ENCODE measurements around the gene DGKI.

Gene DGKI

DNA sequence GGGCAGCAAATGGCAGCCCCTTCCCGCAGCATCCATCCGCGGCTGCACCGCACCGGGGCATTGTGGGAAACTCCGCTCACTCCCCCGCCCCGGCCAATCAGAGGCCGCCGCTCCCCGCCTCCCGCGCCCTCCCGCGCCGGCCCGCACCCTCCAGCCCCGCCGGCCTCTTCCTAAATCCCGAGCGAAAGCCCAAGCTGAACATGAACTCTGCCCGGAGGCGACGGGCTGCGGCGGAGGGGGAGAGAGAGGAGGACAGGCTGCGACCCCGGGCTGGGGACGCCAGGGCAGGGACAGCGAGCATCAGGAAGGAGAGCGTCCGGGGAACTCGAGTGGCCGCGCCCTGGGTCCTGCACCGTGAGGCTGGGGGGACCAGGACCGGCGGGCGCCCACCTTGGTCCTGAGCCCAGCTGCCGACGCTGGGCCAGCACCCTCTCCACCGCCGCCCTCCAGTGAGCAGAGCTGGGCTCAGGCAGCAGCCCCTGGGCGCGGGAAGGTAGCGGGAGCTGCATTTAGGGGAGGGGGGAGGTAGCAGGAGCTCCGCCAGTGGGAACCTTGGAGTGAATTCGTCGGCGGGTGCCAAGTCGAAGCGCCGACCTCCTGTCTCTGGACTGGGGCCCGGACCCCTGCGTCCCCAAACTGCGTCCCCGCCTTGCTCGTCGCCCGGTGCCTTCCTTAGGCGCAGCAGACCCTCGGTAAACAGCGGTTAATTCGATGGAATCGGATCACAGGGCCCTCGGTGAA is at the start of gene DGKI:
Gene DGKI (minus strand): TSS at position 148 of the 741 bp plus-strand sequence.
- Histone ChIP-seq H3K9me3 (ENCODE audit: low read length) (no peaks in the 10 kb centered on the region), H3K36me3 (ENCODE audit: insufficient read depth, low read length) (no peaks in the 10 kb centered on the region), H3K4me3 (ENCODE audit: low read depth in 1 of 2, low read length in 2 of 2) (peak within 1 kb of the TSS in 1 of 2 donors; percentile 22), H3K9ac (ENCODE audit: low read length) (no peak within 1 kb of the TSS), H3K27ac (ENCODE audit: low read depth, low read length) (no peak within 1 kb of the TSS), H3K27me3 (ENCODE audit: control insufficient read depth in 1 of 2, insufficient read depth in 2 of 2, low read length in 2 of 2) (peaks cover 38 to 41% of the 10 kb centered on the region in 2 donors), H3K4me1 (ENCODE audit: insufficient read depth, low read length) (peaks cover 12% of the 10 kb centered on the region)

DNA sequence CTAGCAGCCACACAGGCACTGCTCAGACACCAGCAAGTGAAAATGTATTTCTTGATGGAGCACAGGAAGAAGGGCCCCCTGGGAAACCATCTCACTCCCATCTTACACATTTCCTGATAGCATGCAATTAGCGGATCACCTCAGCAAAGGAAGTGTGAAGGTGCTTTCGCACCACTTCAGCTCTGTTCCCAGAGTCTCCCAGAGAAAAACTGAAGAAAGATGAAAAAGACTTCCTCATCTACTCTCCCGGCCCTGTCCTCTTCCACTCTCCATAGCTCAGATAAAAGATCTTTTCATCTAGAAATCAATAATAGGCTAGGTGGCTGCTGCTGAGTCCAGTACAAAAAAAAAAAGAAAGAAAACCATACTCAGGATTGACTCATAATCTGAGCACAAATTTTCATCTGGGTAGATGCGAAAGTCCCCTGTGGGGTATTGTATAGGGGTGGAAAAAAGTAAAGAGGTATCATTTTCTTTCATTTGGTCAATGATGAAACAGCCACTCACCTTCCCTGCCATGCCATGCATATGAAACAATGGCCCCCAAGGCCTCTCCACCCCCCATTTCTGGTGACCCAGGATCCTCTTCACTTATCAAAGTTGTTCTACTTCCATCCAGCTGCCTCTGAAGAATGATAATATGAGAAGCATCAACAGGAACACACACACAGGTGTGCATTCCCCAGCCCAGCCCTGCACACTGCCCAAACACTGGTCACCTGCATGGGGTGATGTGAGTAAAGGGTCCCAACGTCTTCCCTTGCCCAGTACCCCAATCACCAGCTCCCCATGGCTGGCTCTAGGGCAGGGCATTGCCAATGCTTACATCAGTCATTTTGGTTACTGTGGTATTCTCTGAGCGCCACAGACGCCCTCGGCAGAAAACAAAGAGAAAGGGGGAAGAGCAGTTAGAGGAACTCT is 48.8 kb upstream of the DGKI start:
- Histone ChIP-seq H3K4me3 (ENCODE audit: low read depth in 1 of 2, low read length in 2 of 2) (no peak overlapping the region), H3K27ac (ENCODE audit: low read depth, low read length) (no peak overlapping the region), H3K4me1 (ENCODE audit: insufficient read depth, low read length) (peaks cover 9% of the 10 kb centered on the region), H3K9me3 (ENCODE audit: low read length) (no peaks in the 10 kb centered on the region), H3K27me3 (ENCODE audit: control insufficient read depth in 1 of 2, insufficient read depth in 2 of 2, low read length in 2 of 2) (no peaks in the 10 kb centered on the region), H3K9ac (ENCODE audit: low read length) (no peak overlapping the region), H3K36me3 (ENCODE audit: insufficient read depth, low read length) (peaks cover 51% of the 10 kb centered on the region)

DNA sequence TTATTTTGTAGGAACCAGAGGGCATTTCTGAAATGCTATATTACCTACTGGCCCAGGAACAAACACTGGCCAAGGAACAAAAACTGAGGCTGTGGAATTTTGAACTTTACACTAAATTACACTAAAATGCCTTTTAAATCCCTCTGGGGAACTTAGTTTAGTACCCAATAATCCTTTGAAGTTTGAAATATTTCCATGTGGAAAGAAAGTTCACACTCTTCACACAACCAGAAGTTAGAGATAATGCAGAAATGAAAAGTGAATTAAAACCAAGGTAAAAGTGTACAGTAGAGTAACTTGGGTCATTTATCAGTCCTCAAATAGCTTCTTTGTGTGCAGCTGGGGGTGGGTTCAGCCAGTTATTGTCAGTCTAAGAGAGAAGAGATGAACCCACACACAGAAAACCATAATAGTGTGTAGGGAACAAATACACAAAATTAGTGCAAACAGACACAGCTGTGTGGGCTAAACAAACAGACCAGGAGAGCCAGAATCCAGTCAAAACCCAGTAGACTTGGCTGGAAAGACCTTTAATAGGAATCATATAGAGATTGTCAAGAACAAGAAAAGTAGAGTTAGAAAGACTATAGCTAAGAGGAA is 46.5 kb upstream of the DGKI start:
- Histone ChIP-seq H3K4me3 (ENCODE audit: low read depth in 1 of 2, low read length in 2 of 2) (no peak overlapping the region), H3K9me3 (ENCODE audit: low read length) (no peaks in the 10 kb centered on the region), H3K27ac (ENCODE audit: low read depth, low read length) (no peak overlapping the region), H3K9ac (ENCODE audit: low read length) (no peak overlapping the region), H3K36me3 (ENCODE audit: insufficient read depth, low read length) (peaks cover 46% of the 10 kb centered on the region), H3K27me3 (ENCODE audit: control insufficient read depth in 1 of 2, insufficient read depth in 2 of 2, low read length in 2 of 2) (no peaks in the 10 kb centered on the region), H3K4me1 (ENCODE audit: insufficient read depth, low read length) (no peaks in the 10 kb centered on the region)

DNA sequence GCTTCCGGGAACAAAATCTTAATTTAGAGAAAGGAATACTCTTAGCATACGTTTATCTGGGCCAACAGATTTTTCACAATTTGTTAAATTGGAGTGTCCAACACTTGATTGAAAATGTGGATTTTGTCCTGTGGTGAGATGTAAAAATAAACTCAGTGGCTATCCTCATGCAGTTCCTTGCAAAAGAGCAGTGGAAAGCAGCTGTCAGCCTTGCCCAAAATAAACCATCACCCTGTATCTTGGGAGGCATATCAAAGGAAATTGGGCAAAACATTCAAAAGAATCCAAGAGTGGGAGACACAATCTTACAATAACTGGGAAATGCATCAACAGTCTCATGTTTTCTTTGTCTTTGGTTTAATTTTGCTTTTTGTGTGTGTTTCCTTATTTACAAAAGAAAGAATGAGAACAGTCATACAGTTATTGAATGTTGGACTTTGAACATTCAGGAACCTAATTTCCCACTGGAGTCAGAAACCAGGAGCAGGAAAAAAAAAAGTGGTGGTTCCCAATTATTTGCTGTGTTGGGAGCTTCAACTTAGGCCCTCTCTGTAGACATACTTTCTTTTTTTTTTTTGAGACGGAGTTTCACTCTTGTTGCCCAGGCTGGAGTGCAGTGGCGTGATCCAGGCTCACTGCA is 44.4 kb upstream of the DGKI start:
- Histone ChIP-seq H3K9me3 (ENCODE audit: low read length) (no peaks in the 10 kb centered on the region), H3K27ac (ENCODE audit: low read depth, low read length) (no peak overlapping the region), H3K27me3 (ENCODE audit: control insufficient read depth in 1 of 2, insufficient read depth in 2 of 2, low read length in 2 of 2) (no peaks in the 10 kb centered on the region), H3K4me1 (ENCODE audit: insufficient read depth, low read length) (peaks cover 10% of the 10 kb centered on the region), H3K9ac (ENCODE audit: low read length) (no peak overlapping the region), H3K4me3 (ENCODE audit: low read depth in 1 of 2, low read length in 2 of 2) (no peak overlapping the region), H3K36me3 (ENCODE audit: insufficient read depth, low read length) (peaks cover 36% of the 10 kb centered on the region)

DNA sequence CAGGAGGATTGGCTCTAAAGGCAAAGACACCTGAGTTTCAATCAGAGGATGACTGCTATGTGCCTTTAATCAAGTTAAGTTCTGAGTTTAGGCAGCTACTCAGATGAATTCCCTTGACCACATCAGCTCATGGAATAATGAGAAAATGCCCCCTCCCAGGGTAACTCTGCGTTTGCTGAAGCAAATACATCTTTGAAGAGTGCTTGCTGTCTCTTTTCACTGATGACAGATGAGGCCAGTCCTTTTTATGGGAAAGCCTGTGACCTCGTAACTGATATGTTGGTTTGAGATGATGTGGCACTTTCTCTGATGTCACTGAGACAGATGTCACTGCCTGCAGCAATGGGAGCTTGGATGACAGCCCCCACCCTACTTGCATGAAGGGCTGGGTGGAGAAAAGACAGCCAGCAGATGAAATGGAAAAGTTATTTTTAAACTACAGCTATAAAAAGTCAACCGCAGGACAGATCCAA is 43.7 kb upstream of the DGKI start:
- Histone ChIP-seq H3K9ac (ENCODE audit: low read length) (no peak overlapping the region), H3K36me3 (ENCODE audit: insufficient read depth, low read length) (peaks cover 31% of the 10 kb centered on the region), H3K27me3 (ENCODE audit: control insufficient read depth in 1 of 2, insufficient read depth in 2 of 2, low read length in 2 of 2) (no peaks in the 10 kb centered on the region), H3K27ac (ENCODE audit: low read depth, low read length) (no peak overlapping the region), H3K4me3 (ENCODE audit: low read depth in 1 of 2, low read length in 2 of 2) (no peak overlapping the region), H3K4me1 (ENCODE audit: insufficient read depth, low read length) (peaks cover 10% of the 10 kb centered on the region), H3K9me3 (ENCODE audit: low read length) (no peaks in the 10 kb centered on the region)

DNA sequence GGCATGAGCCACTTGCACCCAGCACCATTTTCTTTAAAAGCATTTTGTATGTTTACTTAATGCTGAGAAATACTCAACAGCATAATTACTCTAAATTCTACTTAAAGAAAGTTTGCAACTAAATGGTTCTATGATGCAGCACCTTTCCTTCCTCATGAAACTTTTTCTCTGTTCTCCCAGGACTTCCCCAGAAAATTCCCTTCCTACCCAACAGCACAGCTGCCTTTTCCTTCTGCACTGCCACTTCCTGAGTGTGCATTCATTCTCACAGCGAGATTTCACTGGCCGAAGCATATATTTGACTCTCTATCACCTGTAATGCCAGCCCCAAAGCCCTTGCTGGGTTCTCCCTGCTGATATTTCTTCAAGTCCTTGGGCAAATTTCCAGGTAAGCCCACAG is 41.5 kb upstream of the DGKI start:
- no peaks in the 10 kb centered on the region for H3K9me3 ChIP-seq (ENCODE audit: low read length)
- H3K4me3 ChIP-seq (ENCODE audit: low read depth in 1 of 2, low read length in 2 of 2): no peak overlapping the region
- peaks cover 28% of the 10 kb centered on the region for H3K36me3 ChIP-seq (ENCODE audit: insufficient read depth, low read length)
- H3K27ac ChIP-seq (ENCODE audit: low read depth, low read length): no peak overlapping the region
- H3K27me3 ChIP-seq (ENCODE audit: control insufficient read depth in 1 of 2, insufficient read depth in 2 of 2, low read length in 2 of 2): no peaks in the 10 kb centered on the region
- peaks cover 10% of the 10 kb centered on the region for H3K4me1 ChIP-seq (ENCODE audit: insufficient read depth, low read length)
- no peak overlapping the region for H3K9ac ChIP-seq (ENCODE audit: low read length)

DNA sequence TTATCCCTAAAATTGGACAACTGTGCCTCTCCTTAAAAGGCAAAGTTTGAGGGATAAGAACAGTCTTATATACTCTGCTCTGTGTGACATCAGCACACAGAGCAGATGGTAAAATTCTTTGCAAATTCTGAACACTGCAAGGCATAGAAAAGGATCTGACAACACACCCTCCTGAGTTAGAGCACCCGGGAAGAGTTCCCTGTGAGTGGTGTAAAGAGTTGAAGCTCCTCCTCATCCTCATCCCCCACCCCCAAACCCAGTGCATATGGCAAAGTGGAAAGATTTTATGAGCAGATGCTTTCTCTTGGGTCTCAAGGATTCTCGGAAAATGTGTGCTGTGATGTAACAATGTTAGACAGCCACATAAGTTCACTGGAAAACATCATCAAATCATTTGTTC is 40.0 kb upstream of the DGKI start:
- peaks cover 10% of the 10 kb centered on the region for H3K4me1 ChIP-seq (ENCODE audit: insufficient read depth, low read length)
- H3K4me3 ChIP-seq (ENCODE audit: low read depth in 1 of 2, low read length in 2 of 2): no peak overlapping the region
- no peak overlapping the region for H3K27ac ChIP-seq (ENCODE audit: low read depth, low read length)
- no peaks in the 10 kb centered on the region for H3K27me3 ChIP-seq (ENCODE audit: control insufficient read depth in 1 of 2, insufficient read depth in 2 of 2, low read length in 2 of 2)
- H3K9me3 ChIP-seq (ENCODE audit: low read length): no peaks in the 10 kb centered on the region
- H3K36me3 ChIP-seq (ENCODE audit: insufficient read depth, low read length): peaks cover 38% of the 10 kb centered on the region
- H3K9ac ChIP-seq (ENCODE audit: low read length): no peak overlapping the region

DNA sequence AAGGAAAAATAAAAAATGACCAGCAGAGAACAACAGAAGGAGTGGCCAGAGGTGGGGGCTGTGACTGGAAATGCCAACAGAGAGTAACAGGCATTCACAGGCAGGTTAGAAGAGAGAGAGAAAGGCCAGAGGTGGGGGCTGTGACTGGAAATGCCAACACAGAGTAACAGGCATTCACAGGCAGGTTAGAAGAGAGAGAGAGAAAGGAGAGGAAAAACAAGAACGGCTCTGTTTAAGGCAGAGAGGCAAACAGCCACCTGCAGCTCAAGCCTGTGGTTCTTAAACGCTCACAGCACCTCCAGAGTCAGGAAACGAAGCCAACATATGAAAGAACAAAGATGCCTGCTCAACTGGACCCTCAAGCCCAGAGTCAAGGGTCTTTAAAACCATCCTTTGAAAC is 39.5 kb upstream of the DGKI start:
- H3K9me3 ChIP-seq (ENCODE audit: low read length): no peaks in the 10 kb centered on the region
- peaks cover 43% of the 10 kb centered on the region for H3K36me3 ChIP-seq (ENCODE audit: insufficient read depth, low read length)
- H3K4me3 ChIP-seq (ENCODE audit: low read depth in 1 of 2, low read length in 2 of 2): no peak overlapping the region
- no peak overlapping the region for H3K27ac ChIP-seq (ENCODE audit: low read depth, low read length)
- H3K9ac ChIP-seq (ENCODE audit: low read length): no peak overlapping the region
- H3K27me3 ChIP-seq (ENCODE audit: control insufficient read depth in 1 of 2, insufficient read depth in 2 of 2, low read length in 2 of 2): no peaks in the 10 kb centered on the region
- H3K4me1 ChIP-seq (ENCODE audit: insufficient read depth, low read length): peaks cover 10% of the 10 kb centered on the region

DNA sequence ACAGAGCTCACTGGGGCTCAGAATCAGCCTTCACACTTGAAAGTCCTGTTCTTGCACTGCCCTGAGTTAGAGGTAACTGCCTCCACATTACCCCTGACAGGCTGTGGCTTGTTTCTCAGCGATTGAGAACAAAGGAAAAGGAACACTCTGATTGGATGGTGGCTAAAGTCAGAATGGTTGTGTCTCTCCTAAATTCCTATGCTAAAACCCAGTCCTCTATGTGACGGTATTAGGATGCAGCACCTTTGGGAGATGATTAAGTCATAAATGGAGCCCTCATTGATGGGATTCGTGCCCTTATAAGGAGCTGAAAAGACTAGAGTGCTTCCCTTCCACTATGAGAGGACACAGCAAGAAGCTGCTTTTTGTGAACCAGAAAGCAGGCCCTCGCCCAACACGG is 38.9 kb upstream of the DGKI start:
- Histone ChIP-seq H3K9me3 (ENCODE audit: low read length) (no peaks in the 10 kb centered on the region), H3K27me3 (ENCODE audit: control insufficient read depth in 1 of 2, insufficient read depth in 2 of 2, low read length in 2 of 2) (no peaks in the 10 kb centered on the region), H3K4me3 (ENCODE audit: low read depth in 1 of 2, low read length in 2 of 2) (no peak overlapping the region), H3K9ac (ENCODE audit: low read length) (no peak overlapping the region), H3K36me3 (ENCODE audit: insufficient read depth, low read length) (peaks cover 41% of the 10 kb centered on the region), H3K27ac (ENCODE audit: low read depth, low read length) (no peak overlapping the region), H3K4me1 (ENCODE audit: insufficient read depth, low read length) (peaks cover 10% of the 10 kb centered on the region)

DNA sequence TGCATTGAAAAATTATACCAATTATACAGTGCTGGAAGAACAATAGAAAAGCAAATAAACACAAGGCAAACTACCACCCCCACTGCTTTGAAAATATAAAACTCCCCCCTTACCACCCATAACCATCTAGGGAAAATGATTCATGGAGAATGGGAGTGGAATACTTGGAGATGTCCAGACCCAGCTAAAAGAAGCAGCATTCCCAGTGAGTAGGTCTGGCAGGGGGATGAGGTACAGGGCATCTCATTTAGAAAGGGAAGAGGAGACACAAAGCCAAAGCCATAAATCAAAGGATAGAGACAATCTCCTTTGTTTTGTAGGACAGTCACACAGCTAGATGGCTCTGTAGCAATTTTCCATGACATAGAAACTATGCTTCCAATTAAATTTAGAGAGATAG is 36.0 kb upstream of the DGKI start:
- Histone ChIP-seq H3K9me3 (ENCODE audit: low read length) (no peaks in the 10 kb centered on the region), H3K27me3 (ENCODE audit: control insufficient read depth in 1 of 2, insufficient read depth in 2 of 2, low read length in 2 of 2) (no peaks in the 10 kb centered on the region), H3K27ac (ENCODE audit: low read depth, low read length) (no peak overlapping the region), H3K9ac (ENCODE audit: low read length) (no peak overlapping the region), H3K4me1 (ENCODE audit: insufficient read depth, low read length) (peaks cover 33% of the 10 kb centered on the region), H3K4me3 (ENCODE audit: low read depth in 1 of 2, low read length in 2 of 2) (no peak overlapping the region), H3K36me3 (ENCODE audit: insufficient read depth, low read length) (peaks cover 54% of the 10 kb centered on the region)

DNA sequence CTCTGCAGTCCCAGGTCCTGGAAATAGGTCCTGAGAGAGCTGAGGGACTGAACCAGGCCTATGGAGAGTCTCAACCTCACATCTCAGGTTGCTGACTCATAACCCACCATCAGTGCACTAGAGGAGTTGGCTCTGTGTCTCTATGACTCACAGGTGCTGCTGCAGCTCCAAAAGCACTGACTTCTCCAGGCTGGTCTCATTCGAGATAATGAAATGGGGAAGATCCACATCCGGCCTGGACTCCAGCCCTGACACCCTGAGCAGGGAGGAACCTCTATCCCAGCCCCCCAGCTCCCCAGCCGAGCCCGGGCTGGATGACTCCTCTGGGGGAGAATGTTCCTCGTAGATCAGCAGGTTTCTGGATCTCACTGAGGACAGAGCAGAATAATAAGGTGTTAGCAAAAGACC is 35.5 kb upstream of the DGKI start:
- Histone ChIP-seq H3K36me3 (ENCODE audit: insufficient read depth, low read length) (peaks cover 54% of the 10 kb centered on the region), H3K4me1 (ENCODE audit: insufficient read depth, low read length) (peaks cover 39% of the 10 kb centered on the region), H3K9me3 (ENCODE audit: low read length) (no peaks in the 10 kb centered on the region), H3K9ac (ENCODE audit: low read length) (no peak overlapping the region), H3K27me3 (ENCODE audit: control insufficient read depth in 1 of 2, insufficient read depth in 2 of 2, low read length in 2 of 2) (no peaks in the 10 kb centered on the region), H3K4me3 (ENCODE audit: low read depth in 1 of 2, low read length in 2 of 2) (no peak overlapping the region), H3K27ac (ENCODE audit: low read depth, low read length) (no peak overlapping the region)
